Activated CD8-positive, alpha-beta memory T cell treated with anti-CD3 and anti-CD28 coated beads, Interleukin-2, amount 50 U/mL, for 24 hours (primary cell): ENCODE results near the gene SPATA9.
A peak's percentile ranks its signal among the peaks of the same experiment; 100 is the strongest.

Experiments
- DNase-seq: peaks from one replicate; pipeline ENCODE4 v3.0.0-alpha.2; 2020; ENCODE audit errors: extremely low read depth

Gene SPATA9

GRCh38 chr5:95684361-95684760, 1.6 kb upstream of the SPATA9 start:
- DNase-seq, result no peak

DNA sequence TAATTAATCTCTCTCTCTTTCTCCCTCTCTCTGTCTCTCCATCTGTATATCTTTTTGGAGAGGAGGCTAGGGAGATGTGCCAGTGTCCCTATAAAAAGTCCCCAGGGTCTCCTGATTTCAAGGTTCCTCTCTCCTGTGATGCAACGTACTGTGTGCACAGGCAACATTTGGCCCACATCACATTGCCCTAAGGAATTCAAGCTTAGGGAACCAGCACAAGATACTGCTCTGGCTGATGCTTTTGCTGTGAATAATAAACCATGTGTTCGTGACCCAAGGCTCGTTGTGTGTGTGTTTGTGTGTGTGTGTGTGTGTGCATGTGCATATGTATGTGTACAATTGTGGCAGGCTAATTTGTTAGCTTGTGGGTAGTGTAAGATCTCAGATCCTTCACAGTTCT, 9.7 kb downstream of the SPATA9 start:
- no peak for DNase-seq

DNA sequence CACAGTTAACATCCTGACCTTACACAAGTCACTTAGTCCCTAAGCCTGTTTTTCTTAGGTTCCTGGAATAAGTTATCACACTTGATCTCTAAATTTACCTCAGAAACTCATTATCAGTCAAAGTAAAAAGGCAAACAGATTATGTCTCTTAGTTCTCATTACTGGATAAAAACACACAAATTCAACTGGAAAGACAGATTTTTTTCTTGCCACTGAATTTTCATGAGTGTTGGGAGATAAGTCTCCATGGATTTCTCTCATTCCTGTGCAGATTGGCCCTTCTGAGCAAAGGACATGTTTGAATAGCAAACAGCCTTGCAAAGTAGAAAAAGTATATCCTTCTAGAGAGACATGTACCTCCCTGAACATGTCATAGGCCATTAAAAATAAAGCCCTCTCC, 10.2 kb downstream of the SPATA9 start:
- no peak for DNase-seq

GRCh38 chr5:95671826-95672225, 11.0 kb downstream of the SPATA9 start:
- DNase-seq, result no peak

DNA sequence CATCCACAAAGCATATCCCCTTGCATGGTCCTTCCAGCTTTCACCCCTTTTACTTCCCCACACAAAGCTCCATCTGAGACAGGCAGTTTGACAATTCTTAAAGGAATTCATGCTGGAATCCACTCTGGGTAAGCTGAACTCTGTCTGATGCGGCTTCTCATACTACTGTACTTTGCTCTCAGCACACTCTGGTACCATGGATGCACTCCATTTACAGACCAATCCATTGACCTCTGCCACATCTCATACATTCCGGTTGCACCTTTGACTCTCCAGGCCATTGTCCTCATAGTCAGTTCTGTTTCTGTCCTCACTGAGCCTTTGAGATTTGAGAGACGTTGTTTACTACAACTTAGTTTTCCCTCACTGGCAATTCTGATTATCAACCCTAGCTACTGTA, 12.2 kb downstream of the SPATA9 start:
- no peak for DNase-seq

GRCh38 chr5:95669985-95670384, 12.8 kb downstream of the SPATA9 start:
- no peak for DNase-seq

DNA sequence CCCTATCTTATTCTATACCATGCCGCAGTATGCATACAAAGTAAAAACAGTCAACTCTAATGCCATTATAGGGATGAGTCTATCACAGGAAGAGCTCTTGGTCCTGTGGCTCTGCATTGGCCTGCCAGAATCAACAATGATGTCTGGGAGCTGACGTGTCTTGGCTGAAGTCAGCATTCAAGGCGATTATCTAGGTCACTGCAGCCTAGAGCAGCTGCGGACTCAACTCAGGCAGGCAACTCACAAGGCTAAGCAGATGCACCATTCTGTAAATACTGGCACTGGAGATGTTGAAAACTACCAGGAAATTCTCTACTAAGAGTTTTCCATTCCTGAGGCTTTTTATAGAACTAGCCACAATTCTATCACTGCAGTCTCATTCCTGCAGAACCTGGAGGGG, 13.3 kb downstream of the SPATA9 start:
- DNase-seq, result no peak

DNA sequence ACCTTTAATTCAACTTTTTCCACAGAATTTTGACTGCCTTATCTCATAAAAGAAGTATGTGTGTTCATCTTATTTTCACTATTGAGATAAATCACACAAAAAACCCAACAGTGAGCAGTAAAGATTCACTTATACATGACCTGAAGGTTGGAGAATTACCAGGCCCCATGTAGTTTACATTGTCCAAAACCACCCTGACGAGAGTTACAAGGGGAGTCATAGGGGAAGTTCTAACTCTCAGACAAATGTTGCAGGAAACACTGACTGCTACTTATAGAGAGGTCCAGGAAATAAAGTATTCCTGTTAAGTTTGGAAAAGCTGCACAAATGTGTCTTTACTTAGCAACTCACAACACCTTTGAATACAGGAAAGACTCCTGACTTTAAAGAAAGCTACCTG, 14.1 kb downstream of the SPATA9 start:
- DNase-seq, result no peak

- no peak for DNase-seq
These were observed 14.6 kb downstream of the SPATA9 start for GRCh38 chr5:95668216-95668615.

GRCh38 chr5:95667678-95668077, 15.1 kb downstream of the SPATA9 start:
- no peak for DNase-seq

DNA sequence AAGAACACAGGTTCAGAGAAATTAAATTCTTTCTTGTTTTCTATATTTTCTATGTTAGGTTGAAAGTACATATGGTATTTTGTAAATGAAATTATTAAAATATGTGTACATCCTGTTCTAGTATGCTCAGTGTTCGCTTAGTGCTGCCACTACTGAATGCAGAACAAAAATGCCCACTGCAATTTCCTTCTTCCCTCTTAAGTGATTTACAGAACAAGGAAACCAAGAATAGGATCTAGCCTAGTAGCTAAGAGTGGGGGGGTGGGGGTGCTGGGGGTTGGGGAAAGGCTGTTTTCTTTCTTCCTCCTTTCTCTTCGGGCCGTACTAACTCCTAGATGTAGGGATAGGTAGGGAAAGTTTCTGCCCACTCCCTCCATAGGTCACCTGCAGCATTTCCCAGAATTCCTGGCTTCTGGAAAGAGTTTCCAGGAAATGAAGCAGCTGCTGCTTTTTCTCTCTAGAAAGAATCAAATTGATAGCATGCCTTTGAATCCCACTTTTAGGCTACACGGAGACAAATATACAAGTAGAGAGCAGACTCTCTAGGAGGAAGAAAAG, 15.7 kb downstream of the SPATA9 start:
- DNase-seq, result no peak

DNA sequence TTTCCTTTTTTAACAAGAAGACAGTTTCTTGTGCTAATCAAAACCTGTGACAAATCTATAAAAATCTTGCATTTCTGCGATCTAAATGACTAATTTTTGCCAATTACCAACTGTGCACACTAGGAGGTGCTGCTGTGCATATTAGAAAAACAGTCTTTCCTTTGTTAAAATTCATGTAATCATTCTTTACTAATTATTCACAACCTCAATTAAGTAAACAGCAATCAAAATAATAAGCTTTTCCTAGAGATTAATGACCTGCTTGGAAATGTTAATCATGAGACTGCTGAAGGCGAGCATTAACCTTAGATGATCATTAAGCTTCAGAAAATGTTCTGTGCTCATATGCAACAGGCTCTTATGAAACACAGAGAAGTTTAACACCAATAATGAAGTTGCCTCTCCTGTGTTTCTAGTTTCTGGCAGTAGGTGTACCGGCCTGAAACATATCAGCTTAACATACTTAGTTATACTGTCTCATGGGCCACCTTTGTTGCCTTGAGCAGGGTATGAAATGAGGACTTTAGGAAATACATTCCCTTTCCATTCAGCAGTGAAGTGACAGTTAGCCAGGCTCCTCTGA, 18.5 kb downstream of the SPATA9 start:
- DNase-seq, result no peak

GRCh38 chr5:95662946-95663345, 19.8 kb downstream of the SPATA9 start:
- DNase-seq, result no peak

DNA sequence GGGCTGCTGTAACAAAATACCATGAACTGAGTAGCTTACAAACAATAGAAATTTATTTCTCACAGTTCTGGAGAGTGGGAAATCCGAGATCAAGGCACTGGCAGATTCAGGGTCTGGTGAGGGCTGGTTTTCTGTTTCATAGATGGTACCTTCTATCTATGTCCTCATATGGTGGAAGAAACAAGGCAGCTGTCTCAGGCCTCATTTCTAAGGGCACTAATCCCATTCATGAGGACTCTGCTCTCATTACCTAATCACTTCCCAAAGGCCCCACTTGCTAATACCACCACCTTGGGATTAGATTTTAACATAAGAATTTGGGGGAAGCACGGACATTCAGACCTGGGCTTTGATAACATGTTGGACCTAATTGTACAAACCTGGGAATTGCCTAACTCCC, 22.7 kb downstream of the SPATA9 start:
- no peak for DNase-seq

- no peak for DNase-seq
These were observed 27.2 kb downstream of the SPATA9 start for GRCh38 chr5:95655575-95655974.

DNA sequence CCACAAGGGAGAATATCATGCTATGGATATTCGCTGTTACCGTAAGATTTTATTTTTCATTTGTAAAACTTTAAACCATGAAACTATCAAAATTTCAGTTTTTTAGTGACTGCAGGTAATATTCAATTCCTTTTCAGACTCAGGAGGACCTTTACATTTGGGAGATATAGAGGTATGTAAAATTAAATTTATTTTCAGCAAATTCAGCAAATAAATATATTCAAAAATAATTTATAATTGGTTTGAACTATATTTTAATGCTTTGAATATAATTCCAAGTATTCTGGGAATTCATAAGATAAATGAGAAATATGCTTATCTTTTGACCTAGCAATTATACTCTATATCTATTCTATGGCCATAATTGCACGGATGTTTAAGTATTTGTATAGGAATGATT, 28.6 kb downstream of the SPATA9 start:
- DNase-seq, result no peak

DNA sequence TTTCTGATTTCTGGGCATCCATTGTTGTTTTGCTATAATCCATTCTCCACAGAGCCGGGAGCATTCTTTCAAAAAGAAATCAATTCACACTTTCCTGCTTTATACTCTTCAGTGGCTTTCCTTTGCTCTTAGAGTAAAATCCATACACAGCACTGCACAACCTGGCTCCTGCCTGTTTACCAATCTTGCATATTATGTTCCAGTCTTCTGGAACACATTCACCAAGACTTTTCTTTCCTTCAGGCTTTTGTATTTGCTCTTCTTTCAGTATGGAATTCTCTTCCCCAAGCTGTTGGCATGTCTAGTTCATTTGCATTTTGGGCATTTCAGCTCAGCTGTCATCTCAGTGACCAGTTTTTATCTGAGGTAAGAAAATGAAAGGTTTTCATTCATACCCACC, 29.9 kb downstream of the SPATA9 start:
- DNase-seq, result no peak

GRCh38 chr5:95649842-95650620, 32.8 kb downstream of the SPATA9 start:
- DNase-seq, result no peak

DNA sequence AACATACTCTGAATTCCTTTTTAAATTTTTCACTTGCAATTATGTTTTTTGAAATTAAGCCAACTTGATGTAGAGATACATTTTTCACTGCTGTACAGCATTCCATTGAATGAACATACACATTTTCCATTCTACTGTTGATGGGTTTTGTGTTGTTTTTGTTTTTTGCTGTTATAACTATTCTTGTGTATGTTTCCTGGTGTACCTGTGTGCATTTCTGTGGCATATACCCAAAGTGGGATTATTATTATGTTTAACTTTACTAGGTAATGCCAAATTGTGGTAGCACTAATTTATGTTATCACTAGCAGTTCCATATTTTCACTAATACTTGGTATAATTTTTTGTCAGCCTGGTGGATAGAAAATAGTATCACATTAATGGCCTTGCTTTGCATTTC, 33.5 kb downstream of the SPATA9 start:
- no peak for DNase-seq

GRCh38 chr5:95647886-95648860, 34.6 kb downstream of the SPATA9 start:
- no peak for DNase-seq

DNA sequence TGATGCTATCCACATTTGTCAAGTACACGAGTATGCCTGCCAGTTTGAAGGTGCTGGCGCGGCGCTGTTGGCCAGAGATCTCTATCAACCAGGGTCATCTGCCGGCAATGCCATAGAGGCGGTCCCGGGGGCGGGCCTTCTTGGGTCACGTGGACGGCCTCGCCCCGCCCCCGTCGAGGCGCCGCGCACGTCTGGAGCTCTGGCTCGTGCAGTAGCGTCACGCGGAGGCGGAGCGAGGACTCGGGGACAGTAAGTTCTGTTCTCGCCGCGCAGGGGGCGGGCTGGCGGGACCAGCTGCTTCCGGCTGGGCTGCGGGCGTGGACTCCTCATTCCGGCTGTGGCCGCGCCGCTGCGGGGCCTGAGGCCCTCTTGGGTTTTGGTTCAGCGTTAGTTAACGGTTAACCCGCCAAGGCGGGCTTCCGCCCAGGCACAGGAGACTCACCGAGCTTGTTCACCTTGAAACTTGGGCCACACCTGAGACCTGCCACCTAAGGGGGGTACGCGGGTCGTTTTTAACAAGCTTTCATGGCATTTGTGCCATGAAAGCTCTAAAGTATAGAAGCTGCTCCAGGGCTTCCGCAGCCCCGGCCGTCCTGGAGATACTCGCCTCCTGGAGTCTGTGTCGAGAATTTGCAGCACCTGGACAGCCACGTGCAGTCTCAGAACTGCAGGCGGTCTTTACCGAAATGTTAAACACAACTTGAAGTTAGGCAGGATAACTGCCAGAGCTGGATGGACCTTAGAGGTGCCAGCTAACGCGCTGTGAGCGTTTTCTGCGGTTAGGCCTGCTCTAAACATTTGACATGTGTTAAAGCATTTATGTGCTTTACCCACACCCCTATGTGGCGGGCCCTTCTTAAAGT, 36.0 kb downstream of the SPATA9 start, which contains the start of gene RFESD:
RFESD (plus strand) TSS at position 209 of the 863 bp plus-strand sequence. CDS start 5,495 bp downstream, outside the sequence.
- DNase-seq, result peak; percentile 87
